ENCODE measurements around the gene ARL9.

The ARL9 gene

DNA sequence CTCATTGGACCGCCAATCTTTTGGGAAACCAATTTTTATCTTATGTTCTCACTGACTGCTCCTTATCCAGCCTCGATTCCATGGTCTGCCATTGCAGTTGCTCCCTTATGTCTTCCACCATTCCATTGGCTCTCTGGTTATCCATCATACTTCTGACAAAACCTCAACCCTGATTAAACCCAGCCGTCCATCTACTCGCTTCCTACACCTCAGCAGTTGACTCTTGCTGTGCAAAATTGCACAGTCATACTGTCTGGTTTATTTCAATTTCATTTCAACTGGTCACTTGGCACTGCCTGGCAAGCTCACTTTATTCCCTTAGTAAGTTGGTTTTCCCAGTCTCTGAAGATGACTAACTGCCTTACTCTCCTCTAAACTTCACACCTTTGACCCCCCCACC is 26.2 kb downstream of the ARL9 start:
- DNase-seq (ENCODE audit: low spot score), result no peak

DNA sequence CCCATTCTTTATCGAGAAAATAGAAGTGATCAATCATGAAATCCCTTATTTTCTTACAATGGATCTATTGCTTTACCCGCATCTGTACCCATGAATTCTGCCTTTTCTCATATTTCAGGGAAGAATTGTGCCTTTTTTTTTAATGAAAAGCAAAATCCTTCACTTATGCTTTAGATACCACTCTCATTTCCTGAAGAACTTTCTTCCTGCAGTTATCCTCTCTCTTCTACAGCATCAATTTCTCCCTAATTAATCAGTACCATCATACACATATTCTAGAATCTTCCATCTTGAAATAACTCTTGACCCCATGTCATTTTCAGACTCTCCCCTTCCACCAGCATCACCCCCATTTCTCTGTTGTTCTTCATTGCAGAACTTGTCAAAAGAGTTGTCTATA is 26.6 kb downstream of the ARL9 start:
- no peak for DNase-seq (ENCODE audit: low spot score)

DNA sequence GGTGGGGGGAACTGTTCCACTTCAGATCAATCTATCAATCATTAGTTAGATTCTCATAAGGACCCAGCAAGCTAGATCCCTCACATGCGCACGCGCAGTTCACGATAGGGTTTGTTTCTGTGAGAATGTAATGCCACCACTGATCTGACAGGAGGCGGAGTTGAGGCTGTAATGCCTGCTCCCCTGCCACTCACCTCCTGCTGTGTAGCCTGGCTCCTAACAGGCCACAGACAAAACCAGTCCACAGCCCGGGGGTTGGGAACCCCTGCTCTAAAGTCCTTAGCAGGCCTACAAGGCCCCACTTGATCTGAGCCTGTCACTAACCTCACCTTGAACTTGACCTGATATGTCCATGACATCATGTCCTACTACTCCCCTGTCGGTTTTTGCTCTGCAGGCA is 30.3 kb downstream of the ARL9 start:
- no peak for DNase-seq (ENCODE audit: low spot score)

DNA sequence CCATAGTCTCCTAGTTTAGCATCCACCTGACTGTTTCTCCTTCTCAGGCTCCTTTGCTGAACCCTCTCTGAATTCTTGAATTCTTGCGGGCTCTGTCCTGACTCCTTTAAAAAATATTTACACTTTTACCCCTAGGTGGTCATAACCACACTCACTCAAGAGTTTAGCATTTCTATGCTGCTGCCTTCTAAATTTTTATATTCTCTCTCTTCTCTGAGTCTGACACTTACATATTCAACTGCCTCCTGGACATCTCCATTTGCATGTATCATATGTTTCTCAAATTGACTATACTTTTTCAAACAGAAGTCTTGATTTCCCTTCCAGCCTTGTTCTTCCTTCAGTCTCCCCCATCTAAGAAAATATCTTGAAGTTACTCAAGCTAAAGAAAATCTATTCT is 31.6 kb downstream of the ARL9 start:
- no peak for DNase-seq (ENCODE audit: low spot score)

DNA sequence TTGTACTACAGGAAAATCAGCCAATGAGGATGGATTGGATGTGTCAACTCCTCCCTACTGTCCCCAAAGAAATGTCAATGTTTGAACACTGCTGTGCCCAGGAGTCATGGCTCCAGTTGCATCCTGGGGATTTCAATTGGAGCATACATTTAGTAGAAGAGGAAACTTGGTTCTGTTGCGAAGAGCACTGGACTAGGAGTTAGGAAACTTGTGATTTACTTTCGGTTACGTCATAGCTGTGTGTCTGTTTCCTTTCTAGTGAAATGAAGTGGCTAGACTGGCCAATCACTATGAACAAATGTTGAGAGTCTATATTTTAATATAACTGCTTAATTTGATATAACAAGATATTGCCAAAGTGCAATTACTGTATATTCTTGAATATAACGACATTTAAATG is 35.2 kb downstream of the ARL9 start:
- DNase-seq (ENCODE audit: low spot score), result no peak

DNA sequence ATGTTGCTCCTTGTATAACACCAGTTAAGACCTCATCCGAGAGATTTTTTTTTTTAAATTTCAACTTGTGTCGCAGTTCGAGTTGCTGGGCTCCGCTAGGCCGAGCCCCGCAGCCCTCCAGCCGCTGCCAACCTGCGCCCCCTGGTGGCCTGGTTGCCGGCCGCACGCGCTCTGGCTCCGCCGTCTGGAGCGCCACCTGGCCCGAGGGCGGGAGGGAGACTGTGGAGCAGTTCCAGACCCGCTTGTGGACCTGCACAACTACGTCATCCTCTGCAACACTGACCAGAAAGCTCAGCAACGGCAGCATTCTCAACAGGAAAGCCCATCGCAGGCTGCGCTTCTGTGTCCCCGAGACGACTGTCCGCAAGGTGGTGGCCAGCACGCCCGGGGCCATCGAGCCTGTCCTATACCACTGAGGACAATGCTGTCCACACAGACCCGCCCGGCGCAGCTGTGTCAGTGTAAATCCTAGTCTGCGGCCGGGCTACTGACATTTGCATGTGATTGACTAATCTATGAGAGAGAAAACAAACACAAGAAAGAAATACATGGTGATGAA is 39.1 kb downstream of the ARL9 start:
- DNase-seq (ENCODE audit: low spot score), result peak; percentile 81

DNA sequence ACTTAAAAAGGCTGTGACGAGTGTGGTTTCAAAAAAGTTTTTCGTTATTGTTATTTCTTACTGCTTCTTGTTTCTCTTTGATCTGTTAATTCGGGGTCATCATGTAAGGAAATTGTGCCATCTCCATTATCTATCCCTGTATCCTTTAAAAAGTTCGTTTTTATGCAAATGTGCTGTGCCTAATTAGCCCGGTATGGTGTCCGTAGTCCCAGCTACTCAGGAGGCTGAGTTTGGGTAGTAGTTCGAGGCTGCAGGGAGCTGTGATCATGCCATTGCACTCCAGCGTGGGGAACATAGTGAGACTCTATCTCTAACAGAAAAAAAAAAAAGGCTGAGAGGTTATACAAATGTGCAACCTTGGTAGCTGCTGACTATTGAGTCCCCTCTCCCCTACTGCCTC is 45.1 kb downstream of the ARL9 start:
- no peak for DNase-seq (ENCODE audit: low spot score)

DNA sequence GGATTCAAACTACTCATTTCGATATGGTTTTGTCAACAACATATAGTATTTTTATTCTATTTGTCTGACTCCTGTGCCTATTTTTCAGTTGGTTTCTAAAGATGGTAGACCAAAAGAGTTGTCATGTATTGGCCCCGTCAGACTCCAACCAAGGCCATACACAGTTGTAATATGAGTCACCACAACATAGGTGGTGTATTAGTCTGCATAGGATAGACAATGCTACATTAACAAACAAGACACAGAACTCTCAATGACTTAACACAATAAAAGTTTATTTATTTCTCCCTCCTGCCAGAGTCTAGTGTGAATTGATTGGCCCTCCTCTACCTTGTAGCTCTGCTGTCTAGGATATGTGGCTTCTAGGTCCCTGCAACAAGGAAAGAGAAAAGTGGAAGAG is 45.9 kb downstream of the ARL9 start:
- no peak for DNase-seq (ENCODE audit: low spot score)

DNA sequence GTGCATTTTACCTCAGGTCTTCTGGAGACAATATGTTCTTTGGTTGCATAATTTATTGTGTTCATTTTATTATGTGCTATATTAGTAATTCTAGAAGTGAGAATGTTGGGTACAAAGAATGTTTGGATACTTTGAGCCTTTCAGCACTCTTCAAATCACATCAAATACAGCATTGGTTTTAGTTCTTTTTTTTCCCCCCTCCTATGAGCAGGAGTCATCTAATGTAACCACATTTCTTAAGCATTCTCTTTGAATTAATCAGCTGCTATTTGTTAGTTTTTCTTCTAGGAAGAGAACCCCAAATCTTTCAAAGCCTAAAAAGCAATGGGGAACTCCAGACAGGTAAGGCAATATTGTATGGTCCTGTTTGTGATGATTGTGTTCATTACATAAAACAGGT is 46.7 kb downstream of the ARL9 start:
- DNase-seq (ENCODE audit: low spot score), result no peak

DNA sequence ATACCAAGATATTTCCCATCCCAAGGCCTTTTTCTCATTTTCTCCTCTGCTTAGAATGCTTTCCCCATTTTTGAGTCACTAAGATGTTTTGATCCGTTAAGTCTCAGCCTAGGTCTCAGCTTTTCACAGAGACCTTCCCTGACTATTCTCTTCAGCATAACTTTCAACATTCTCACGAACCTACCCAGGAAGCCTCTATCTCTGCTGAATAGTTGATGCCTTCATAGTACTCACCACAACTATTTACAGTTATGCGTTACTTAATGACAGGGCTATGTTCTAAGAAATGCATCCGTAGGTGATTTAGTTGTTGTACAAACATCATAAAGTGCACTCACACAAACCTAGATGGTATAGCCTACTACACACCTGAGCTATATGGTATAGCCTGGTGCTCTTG is 64.5 kb downstream of the ARL9 start:
- DNase-seq (ENCODE audit: low spot score), result no peak

Measured in CD4-positive, alpha-beta T cell treated with Interleukin-6 at 100 ng/mL for 8 hours (primary cell).